Measurements from ENCODE around the gene IL18R1.
"Not testable (repeated sequence)": the region's sequence is repeated elsewhere in the genome, so short reads cannot be mapped to it uniquely, and the experiment has no call there.

Gene IL18R1, protein sequence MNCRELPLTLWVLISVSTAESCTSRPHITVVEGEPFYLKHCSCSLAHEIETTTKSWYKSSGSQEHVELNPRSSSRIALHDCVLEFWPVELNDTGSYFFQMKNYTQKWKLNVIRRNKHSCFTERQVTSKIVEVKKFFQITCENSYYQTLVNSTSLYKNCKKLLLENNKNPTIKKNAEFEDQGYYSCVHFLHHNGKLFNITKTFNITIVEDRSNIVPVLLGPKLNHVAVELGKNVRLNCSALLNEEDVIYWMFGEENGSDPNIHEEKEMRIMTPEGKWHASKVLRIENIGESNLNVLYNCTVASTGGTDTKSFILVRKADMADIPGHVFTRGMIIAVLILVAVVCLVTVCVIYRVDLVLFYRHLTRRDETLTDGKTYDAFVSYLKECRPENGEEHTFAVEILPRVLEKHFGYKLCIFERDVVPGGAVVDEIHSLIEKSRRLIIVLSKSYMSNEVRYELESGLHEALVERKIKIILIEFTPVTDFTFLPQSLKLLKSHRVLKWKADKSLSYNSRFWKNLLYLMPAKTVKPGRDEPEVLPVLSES

DNA sequence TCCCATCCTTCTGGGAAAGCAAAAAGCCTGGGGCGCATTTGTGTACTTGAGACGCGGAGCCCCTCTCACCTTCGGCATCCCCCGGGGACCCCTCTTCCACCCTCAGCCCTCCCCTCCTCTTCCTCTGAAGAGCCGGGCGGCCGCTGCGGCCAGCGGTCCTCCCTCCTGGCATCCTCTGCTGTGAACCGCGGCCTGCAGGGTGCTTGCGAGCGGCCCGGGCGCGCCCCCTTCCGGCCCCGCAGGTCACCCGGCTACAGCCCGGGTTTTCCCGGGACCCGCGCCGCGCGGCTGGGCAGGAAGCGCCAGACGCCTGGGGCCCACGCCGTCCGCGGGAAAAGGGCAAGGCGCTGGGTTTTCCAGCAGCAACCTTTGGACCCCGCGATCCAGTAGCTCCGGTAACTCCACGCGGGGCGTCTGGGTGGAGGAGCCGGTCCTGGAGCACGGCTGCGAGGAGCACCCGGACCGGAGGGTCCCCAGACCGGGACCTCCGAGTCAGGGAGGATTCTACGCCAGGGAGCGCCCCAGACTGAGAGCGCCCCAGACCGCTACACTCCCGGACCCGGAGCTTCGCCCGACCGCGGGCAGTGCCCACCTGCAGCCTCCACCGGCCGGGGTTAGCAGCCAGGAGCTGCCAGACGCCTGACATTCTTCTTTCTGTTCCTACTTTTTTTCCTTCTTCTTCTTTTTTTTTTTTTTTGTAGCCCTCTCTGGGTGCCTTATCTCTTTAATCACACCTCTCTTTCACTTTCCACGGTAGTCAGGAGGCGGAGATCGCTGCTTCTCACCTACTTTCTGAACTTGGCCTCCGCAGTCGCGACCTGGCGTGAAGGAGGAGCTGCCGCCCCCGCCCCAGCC, at the start of gene IL18R1:
TSS of gene IL18R1 (plus strand) at position 271 of the 855 bp plus-strand sequence. CDS start 6,865 bp downstream, outside the sequence.
- peak; percentile 71 for DNase-seq

DNA sequence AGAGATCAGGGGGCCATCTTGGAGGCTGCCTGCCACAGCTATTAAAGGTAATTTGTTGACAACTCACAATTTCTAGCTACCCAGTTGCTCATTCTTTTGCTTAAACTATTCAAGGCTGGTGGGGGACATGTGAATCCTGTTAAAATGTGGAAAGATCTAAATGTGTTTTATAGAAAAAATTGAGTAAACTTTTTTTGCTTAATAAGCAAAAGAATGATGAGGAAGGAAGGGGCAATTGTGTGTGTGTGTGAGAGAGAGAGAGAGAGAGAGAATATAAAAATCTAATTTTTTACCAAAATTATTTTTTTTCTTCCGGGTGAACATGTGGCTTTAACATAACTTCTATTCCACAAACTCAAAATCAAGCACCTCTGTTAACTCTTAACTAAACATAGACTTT, 49.5 kb upstream of the IL18R1 start:
- no peak for DNase-seq

DNA sequence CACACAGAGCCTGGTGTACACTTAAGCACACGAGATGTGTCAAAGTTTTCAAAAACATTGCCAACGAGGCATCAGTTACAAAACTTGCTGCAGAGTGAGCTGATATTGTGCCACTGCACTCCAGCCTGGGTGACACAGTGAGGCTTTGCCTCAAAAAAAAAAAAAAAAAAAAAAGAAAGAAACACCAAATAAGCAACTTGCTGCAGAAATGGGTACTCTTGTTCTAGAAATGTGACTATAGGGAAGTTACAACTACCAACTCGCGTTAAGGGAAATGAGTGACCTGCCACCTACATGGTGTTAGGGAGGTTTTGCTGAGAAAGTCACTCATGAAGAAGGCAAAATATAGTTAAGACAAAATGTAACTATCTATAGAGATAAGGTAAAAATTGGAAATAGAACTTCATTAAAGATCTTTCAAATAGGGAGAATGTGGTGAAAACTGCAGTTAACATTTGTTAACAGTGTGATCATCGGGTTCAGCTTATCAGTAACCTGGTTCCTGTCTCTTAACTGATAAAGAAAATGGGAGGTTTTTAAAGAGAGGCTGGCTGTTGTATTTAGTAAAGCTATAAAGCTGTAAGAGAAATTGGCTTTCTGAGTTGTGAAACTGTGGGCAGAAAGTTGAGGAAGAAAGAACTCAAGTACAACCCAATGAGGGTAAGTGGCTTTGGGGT, 44.5 kb upstream of the IL18R1 start, which contains the start of gene IL1RL1:
TSS of gene IL1RL1 (plus strand) at position 600 of the 677 bp plus-strand sequence. CDS start 26,702 bp downstream, outside the sequence.
- DNase-seq, result no peak

DNA sequence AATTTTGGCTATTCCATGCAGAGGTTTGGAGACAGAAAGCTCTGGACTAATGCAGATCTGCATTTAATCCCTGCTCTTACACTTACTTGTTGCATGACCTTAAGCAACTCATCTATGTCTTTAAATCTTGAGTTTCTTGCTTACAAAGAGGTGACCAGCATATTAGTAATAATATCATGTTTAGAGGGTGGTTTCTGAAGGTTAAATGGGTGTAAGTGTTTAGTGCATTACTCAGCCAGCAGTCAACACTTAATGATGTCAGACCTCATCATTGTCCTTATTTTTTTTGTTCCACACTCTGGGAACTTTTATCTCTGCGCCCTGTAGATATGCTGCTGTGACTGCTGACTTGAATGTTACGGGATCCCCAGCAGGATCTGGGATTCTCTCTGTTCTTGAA, 42.6 kb upstream of the IL18R1 start:
- no peak for DNase-seq

DNA sequence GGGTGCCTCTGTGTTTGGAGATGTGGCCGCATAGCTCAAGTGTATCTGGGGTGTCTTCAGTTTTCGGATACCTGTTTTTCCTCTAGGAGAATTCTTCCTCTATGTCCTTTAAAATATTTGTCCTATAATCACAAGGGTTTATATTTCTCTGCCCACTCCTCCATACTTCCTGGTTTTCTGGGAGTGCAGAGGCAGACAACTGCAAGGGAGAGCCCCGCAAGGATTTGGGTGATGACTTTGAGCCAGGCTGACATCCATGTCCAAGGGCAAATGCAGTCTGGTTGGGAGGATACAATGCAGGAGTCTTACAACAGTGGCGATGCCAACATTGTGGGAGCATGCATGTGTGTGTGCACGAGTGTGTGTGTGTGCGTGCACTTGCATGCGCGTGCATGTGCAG, 42.1 kb upstream of the IL18R1 start:
- DNase-seq, result no peak

DNA sequence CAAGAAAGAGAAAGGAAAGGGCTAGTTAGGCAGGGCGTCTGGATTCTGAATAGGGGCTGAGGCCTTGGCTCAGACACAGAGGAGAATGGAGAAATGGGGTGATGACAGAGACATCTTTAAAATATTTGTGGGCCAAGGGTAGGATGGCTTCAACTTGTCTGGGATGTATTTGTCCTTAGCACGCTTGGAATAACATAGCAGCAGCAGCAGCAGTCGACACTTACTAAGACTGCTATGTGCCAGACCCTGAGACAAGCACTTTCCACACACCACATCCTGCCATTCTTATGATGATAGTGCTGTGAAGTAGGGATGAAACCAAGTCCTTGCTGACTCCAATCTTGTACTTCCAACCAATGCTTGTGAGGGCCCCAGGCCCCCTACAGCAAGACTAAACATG, 41.6 kb upstream of the IL18R1 start:
- no peak for DNase-seq

DNA sequence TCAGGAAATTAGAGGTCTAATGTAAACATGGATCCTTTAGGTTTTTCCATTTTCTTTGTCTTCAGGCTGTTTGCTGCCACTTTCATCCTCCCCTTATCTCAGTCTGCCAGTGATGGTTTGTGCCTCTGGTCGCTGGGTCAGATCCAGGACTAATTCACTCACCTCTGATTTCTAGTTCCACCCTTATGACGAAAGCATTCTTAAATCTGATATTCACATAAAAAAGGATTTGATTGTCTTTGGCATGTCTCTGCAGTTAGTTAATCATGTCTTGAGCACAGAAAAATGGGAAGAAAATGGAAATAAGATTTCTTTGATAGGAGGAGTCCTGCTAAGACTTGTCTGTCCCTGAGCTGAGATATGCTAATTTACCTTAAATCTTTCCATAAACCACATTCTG, 39.7 kb upstream of the IL18R1 start:
- no peak for DNase-seq

DNA sequence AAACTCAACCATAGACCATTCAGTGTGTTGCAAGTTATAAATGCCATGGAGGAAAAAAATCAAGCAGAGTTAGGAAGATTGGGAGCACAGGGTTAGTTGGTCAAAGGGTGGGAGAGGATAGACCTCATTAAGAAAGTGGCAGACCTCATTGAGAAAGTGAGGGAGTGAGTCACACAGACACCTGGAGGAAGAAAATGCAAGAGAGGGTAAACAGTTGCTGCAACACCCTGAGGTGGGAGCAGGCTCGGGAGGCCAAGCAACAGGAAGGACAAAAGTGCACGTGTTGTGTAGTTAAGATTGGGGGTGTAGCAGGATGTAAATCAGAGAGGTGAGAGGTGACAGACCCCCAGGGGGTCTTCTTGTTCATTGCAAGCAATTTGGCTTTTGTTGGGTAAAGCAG, 37.9 kb upstream of the IL18R1 start:
- no peak for DNase-seq

DNA sequence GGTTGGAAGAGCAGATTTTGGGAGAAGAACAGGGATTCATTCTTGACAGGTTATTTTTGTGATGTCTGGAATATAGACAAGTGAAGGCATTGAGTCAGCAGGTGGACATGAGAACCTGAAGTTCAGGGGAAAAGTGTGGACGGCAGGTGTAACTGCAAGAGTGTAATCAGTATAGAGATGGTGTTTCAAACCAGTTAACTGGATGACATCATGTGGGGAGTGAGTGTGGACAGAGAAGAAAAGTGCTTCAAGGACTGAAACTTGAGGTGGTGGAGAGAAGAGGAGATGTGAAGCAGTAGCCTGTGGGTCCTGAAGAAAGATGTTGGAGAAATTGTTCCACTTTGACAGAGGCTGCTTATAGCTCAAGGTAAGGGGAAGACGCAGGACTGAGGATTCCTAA, 37.2 kb upstream of the IL18R1 start:
- DNase-seq, result no peak

DNA sequence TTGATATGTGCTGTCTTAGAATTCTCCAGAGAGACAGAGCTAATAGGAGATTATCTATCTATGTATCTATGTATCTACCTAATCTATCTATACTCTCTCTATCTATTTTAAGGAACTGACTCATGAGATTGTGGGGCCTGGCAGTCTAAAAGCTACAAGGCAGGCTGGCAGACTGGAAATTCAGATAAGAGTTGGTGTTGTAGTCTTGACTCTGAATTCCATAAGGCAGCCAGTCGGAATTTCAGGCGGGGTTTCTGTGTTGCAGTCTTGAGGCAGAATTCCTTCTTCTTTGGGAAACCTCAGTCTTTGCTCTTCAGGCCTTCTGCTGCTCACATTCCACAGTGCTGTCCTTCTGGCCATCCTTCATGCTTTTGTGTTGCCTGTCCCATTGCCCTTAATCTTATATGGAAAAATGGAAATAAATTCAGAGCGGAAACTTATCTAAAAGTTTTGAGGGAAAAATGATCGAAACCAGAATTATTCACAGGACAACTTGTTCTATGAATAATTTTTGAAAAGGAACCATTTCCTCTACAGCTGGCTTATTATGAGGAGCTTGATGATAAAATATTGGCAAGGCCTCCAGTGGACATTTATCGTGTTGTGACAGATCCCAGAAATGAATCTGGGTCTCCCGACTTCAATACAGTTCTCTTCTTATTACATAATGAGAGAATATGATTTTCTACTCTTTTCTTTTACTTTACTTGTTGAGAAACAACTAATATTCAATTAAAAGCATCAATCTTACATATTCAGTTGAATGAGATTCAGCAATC, 33.5 kb upstream of the IL18R1 start:
- DNase-seq, result no peak

DNA sequence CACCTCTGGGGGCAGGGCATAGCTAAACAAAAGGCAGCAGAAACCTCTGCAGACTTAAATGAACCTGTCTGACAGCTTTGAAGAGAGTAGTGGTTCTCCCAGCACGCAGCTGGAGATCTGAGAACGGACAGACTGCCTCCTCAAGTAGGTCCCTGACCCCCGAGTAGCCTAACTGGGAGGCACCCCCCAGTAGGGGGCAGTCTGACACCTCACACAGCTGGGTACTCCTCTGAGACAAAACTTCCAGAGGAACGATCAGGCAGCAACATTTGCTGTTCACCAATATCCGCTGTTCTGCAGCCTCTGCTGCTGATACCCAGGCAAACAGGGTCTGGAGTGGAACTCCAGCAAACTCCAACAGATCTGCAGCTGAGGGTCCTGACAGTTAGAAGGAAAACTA, 30.7 kb upstream of the IL18R1 start:
- not testable (repeated sequence) for DNase-seq

DNA sequence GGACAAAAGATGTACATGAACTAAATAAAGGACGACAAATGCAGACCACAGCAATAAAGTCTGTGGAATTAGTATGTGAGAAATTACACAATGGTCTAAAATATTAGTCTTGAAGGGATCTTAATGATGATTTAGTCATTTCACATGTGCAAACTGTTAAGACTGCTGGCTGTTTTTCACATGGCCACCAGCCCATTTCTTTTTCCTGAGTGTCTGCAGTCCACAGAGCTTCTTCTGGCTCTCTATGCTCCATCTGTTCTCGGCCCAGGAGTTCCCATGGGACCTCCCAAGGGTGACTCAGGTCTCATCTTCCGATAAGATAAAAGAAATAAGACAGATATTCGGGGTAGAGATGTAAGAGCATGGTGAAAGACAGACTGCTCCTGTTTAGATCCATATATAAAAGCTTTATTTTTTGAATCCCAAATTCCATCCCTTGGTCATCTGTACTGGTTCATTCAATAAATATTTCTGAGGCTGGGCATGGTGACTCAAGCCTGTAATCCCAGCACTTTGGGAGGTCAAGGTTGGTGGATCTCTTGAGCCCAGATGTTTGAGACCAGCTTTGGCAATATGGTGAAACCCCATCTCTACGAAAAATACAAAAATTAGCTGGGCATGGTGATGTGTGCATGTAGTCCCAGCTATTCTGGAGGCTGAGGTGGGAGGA, 24.1 kb upstream of the IL18R1 start:
- DNase-seq, result no peak

DNA sequence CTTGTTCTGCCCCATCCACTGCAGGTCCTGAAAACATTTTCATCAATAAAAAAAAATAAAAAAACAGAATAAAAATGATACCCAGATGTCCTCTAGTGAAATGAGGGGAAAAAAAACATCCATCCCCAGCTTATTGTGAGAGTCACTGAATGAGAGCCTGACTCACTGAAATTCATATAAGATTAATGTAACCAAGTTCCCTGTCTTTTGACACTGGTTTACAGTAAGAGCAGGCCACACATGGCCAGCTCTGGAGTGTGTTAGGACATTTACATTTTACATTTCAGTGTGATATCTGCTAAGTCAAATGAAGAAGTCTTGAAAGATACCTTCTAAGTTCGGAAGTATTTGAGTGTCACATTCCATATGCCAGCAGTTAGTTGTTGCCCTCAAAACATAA, 21.1 kb upstream of the IL18R1 start:
- DNase-seq, result no peak

DNA sequence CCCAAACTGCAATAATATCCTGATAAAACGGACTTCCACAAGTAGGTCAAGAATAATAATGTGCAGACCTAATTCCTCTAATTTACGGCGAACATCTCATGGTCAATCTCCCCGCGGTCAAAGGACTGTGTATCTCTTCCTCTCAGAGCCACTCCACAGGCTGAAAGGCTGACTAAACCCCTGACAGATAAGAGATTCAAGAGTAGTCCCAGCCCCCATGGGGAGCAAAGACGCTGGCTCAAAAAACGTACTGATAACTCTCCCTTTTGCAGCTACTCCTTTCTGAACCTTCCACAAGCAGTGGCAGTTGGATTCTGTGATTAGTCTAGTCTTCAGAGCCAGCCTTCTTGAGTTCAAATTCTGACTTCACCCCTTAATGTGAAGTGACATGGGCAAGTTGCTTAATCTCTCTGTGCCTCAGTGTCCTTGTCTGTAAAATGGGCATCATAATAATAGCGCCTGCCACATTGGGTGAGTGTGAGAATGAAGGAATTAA, 19.7 kb upstream of the IL18R1 start:
- no peak for DNase-seq

DNA sequence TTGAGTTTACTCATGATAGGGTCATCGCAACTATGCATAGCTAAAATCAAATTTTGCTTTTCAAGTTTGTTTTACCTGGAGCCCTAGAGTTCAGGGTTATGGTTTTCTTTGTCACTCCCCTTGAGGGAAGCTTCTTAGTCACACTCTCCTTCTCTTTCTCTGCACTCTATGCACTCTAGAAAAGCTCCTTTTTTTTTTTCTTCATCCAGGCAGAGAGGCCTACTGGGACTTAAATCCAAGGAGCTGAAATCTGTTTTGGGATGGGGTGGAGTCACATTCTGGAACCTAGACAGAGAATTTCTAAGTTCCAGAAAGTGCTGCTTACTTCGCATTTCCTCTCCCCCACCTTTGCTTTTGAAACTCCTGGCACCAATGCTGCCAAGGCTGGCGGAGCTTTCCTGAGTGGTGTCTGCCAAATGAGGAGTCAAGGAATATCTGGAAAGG, 19.1 kb upstream of the IL18R1 start:
- no peak for DNase-seq

DNA sequence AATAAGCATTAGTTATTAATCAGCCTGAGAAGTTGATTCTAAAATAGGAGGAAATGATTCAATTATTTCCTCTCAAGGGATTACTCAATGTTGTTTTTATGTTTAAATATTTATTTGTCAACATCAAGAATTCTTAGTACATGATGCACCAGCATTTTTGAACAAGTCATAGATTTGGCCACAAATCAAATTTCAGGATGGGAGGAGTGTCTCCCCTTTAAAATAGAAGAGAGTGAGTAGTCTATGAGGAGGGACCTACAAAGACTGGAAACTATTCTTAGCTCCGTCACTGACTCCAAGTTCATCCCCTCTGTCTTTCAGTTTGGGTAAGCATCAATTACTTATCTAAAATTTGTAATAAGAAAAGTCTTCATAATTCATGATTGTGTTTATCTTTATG, 18.6 kb upstream of the IL18R1 start:
- DNase-seq, result no peak

DNA sequence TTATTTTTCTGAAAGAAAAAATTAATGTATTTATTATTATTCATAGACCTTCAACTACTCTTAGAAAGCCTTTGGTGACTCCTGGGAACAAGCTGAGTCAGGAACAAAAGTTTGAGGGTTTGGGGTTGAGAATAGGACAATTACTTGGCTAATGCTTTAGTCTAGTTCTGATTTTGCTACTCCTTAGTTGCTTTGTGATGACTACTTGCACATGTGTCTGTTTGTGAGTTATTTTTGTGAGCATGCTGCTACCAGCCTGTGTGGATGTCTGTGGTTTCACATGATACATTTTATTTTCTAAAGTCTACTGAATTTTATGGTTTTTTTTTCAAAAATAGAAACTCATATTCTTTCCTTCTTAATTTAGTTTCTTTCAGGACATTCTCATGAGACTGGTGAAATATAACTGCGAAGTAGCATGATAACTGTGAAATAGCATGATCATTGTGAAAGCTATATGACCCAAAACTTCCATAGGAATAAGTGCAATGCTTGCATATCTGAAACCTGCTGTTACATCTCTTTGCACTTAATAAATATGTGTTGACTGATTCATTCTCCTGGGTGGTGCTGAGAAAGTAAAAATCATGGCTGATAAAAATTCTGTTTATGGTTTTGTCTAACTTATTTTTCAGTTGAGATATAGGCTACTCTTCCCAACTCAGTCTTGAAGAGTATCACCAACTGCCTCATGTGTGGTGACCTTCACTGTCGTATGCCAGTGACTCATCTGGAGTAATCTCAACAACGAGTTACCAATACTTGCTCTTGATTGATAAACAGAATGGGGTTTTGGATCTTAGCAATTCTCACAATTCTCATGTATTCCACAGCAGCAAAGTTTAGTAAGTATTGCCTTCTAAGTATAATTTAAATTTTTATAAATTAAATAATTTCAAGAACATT, 17.9 kb upstream of the IL18R1 start:
- DNase-seq, result no peak

DNA sequence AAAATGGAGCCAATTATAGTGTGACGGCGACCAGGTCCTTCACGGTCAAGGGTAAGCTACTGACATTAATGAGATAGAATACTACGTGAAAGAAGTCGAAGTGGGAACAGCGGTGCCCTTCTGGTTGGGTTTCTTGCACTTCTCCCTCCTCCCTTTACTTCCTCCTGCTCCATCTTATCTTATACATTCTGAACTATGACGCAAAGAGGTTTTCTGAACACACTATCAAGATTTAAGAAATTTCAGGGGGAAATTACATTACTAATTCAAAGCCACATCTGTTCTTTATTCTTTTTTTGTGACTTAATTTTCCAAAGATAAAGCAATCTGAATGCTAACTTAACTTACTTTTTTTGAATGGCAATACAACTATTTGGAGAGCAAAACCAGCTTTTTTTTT, 14.8 kb upstream of the IL18R1 start:
- DNase-seq, result no peak

DNA sequence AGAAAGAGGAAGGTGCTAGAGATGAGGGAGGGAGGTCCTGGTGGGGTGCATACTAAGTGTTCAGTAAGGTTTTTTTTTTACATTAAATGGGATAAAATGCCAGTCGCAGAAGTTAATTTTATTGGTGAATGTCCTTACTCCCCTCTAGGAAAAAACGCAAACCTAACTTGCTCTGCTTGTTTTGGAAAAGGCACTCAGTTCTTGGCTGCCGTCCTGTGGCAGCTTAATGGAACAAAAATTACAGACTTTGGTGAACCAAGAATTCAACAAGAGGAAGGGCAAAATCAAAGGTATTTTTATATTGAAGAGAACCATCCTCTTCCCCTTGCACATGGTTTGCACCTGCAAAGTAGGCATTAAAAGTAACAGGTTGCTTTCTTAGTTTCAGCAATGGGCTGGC, 12.7 kb upstream of the IL18R1 start:
- no peak for DNase-seq

DNA sequence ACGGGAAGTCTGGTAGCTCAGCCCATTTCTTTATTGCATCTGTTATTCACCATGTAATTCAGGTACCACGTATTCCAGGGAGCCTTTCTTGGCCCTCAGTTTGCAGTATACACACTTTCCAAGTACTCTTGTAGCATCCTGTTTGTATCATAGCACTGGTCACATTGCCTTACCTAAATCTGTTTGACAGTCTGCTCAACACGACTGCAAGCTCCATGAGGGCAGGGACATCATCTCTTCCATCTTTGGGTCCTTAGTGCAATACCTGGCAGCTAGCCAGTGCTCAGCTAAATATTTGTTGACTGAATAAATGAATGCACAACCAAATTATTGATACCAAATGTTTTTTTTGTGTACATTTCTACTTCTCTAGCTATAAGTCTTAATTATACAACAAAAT, 11.2 kb upstream of the IL18R1 start:
- DNase-seq, result no peak

Data from activated naive CD4-positive, alpha-beta T cell treated with anti-CD3 and anti-CD28 coated beads, Interleukin-2, amount 50 U/mL, for 16 hours (primary cell).